GM12865 (cell line): ENCODE results near the gene TRAF3IP1.

Experiments used
- DNase-seq: peaks from one replicate; pipeline ENCODE4 v3.0.0; 2010; ENCODE audit warnings: low read depth
- H3K4me3 ChIP-seq: 2 replicates; pipeline ENCODE4 v1.5.1; 2011; ENCODE audit warnings: mild to moderate bottlenecking, low read depth, low read length, control low read depth
- TF ChIP-seq, protein P1 (sequence below): IDR thresholded peaks from 2 replicates; pipeline ENCODE4 v1.5.1; 2011; ENCODE audit warnings: low read length, control low read depth, low read depth, inconsistent platforms; ENCODE audit not compliant: insufficient read depth; ENCODE audit errors: missing control alignments

The TRAF3IP1 gene

DNA sequence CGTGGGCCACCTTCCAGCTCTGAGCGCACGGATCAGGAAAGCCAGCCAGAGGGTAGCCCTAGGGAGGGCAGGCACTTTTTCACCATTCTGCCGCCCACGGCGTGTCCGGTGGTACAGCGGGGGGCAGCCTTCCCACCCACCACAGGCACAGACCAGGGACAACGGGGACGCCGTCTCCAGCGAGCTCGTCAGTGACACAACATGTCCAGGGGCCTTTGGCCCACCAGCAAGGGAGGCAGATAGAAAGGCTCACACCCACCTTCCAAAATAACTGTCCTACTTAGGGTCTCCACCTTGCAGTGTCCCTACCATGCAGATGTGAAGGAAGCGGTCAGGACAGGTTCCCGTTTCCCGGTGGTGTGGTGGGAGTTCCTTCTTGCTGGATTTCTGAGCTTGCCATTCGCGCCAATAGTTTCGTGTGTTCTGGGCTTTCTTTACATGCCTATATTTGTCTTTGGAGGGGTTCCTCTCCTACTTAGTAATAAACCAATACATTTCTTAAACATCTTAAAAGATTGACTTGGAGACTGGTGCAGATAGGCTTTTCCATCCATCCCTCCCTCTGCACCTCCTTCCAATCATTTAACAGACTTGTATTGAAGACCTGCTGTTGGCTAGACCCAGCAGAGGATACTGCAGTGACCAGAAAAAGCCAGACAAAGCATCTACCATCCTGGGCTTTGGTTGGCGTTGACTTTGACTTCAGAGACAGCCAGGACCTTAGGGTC is 107.3 kb downstream of the TRAF3IP1 start:
- TF ChIP-seq, protein P1, sequence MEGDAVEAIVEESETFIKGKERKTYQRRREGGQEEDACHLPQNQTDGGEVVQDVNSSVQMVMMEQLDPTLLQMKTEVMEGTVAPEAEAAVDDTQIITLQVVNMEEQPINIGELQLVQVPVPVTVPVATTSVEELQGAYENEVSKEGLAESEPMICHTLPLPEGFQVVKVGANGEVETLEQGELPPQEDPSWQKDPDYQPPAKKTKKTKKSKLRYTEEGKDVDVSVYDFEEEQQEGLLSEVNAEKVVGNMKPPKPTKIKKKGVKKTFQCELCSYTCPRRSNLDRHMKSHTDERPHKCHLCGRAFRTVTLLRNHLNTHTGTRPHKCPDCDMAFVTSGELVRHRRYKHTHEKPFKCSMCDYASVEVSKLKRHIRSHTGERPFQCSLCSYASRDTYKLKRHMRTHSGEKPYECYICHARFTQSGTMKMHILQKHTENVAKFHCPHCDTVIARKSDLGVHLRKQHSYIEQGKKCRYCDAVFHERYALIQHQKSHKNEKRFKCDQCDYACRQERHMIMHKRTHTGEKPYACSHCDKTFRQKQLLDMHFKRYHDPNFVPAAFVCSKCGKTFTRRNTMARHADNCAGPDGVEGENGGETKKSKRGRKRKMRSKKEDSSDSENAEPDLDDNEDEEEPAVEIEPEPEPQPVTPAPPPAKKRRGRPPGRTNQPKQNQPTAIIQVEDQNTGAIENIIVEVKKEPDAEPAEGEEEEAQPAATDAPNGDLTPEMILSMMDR, result no peak
- DNase-seq, result peak; percentile 13
- H3K4me3 ChIP-seq, result peak overlapping the region; percentile 95

DNA sequence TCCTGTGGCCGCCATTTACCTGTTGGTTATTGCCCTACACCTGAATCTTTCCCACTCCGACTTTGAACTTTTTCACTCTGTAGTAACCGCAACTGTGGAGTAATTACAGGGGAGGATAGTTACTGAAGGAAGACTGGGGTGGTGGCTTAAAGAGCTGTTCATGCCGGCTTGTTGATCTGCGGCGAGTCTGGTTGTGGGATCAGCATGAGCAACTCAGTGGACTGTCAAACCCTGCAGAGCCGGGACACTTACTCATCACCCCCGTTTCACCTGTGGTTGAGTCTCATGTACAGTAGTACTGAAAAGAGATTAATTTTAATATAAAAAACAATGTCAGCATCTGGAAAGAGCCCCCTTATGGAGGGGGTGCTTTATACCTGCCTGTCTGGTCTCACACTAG is 108.5 kb downstream of the TRAF3IP1 start:
- no peak overlapping the region for H3K4me3 ChIP-seq
- TF ChIP-seq, protein P1, result no peak
- DNase-seq, result no peak

DNA sequence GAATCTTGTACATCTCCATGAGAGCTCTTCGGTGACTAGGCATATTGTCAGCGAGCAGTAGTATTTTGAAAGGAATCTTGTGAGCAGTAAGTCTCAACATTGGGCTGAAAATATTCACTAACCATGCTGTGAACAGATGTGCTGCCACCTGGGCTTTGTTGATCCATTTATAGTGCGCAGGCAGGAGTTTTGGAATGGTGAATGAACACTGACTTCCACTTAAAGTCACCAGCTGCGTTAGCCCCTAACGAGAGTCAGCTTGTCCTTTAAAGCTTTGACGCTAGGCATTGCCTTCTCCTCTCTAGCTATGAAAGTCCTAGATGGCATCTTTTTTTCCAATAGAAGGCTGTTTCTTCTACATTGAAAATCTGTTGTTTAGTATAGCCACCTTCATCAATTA is 110.5 kb downstream of the TRAF3IP1 start:
- no peak overlapping the region for H3K4me3 ChIP-seq
- no peak for DNase-seq
- TF ChIP-seq, protein P1, result no peak

DNA sequence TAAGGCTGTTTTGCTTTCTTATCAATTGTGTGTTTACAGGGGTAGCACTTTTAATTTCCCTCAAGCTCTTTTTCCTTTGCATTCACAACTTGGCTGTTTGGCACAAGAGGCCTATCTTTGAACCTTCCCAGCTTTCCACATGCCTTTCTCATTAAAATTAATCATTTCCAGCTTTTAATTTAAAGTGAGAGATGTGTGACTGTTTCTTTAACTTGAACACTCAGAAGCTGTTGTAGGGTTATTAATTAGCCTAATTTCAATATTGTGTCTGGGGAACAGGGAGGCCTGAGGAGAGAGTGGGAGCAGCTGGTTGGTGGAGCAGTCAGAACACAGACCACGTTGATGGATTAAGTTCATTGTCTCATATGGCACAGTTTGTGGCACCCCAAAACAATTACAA is 111.1 kb downstream of the TRAF3IP1 start:
- H3K4me3 ChIP-seq, result no peak overlapping the region
- TF ChIP-seq, protein P1, result no peak
- no peak for DNase-seq

DNA sequence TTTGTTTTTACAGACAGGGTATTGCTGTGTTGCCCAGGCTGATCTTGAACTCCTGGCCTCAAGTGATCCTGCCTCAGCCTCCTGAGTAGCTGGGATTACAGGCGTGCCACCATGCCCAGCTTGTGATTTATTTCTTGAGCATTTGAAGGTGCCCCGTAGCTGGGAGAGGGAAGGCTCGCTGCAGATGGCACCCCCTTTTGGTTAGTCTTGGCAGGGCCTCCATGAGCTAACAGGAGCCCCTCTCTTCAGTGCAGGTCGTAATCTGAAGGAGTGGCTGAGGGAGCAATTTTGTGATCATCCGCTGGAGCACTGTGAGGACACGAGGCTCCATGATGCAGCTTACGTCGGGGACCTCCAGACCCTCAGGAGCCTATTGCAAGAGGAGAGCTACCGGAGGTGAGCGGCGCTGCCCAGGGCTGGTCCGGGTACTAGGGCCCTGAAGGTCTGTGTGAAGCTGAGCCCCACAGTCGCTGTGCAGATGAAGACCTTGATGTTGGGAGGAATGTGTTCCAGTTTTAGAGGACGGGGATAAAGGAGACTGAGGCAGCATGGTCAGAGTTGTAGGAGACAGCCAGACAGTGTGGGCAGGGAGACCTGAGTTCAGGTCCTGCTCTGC is 113.1 kb downstream of the TRAF3IP1 start:
- no peak overlapping the region for H3K4me3 ChIP-seq
- TF ChIP-seq, protein P1, result no peak
- no peak for DNase-seq

DNA sequence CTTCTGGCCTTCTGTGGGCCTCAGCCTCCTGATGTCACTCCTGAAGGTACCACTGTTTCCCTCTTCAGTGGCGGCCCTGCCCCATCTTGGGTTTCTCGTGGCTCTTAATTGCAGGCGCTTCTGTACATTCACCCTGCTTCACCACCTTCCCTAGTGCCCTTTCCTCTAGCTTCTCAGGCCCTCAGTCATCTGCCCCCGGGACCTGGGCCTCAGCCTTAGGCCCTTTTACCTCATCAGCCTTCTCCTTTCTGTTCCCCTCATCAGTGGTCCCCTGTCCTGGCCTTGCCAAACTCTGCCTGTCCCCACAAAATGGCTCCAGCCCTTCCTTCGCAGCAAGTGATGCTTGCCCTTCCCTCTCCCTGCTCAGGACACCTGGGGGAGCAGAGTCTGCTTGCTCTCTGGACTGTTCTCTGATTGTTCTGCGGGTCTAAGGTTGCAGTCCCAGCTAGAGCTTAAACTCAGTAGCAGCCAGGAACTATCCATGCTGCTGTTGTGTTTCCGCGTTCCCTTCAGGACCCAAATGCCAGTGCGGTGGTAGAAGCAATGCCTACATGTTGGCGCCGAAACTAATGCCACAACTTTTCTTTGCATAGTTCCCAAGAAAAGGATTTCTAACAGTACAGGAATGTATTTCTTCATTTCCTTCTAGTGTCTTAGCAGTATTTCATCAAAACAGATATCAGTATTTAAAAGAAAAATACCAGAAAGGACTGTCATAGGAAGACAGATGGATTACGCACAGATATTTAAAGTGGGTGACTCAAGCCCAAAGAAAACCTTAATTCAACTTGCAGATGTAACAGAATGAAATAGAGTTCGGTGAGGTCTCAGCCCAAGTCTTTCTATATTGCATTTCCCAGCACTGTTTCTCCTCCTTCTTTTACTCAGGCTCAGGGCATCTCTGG is 113.9 kb downstream of the TRAF3IP1 start:
- DNase-seq, result no peak
- H3K4me3 ChIP-seq, result no peak overlapping the region
- TF ChIP-seq, protein P1, result no peak
